Thoracic aorta (tissue), 2 donors: ENCODE data around the gene CPNE8. TPM values are rescaled to one million over a fixed set of nuclear protein-coding genes. Genes with fewer than 3 reads are reported as not detected.

Experiments used
- ATAC-seq: fragments of 150-250 bp; one replicate; pipeline ENCODE4 v1.8.0; 2017; ENCODE audit warnings: low read depth; ENCODE audit not compliant: insufficient number of reproducible peaks, low FRiP score
- DNase-seq: peaks from one replicate; pipeline ENCODE4 v3.0.0-alpha.2; 2020; ENCODE audit warnings: low spot score
- H3K27ac ChIP-seq, 2 donors: fragments of 200-600 bp; sonication (generic); 1 replicate in 1 of 2; 2 replicates in 1 of 2; pipeline ENCODE4 v1.5.1; 2016; ENCODE audit warnings: mild to moderate bottlenecking in 2 of 2, moderate library complexity in 2 of 2
- H3K27me3 ChIP-seq: fragments of 200-600 bp; sonication (generic); replicated peaks from 2 replicates; pipeline ENCODE4 v1.6.0; 2016; ENCODE audit warnings: mild to moderate bottlenecking; ENCODE audit not compliant: insufficient read depth
- H3K36me3 ChIP-seq: fragments of 200-600 bp; sonication (generic); one replicate; pipeline ENCODE4 v1.5.1; 2016
- H3K4me1 ChIP-seq, 2 donors: fragments of 200-600 bp; sonication (generic); 1 replicate in 1 of 2; 2 replicates in 1 of 2; pipeline versions ENCODE4 v1.5.1 to v1.6.0; 2016; ENCODE audit warnings: low read depth in 2 of 2, mild to moderate bottlenecking in 1 of 2; ENCODE audit not compliant: control insufficient read depth in 1 of 2
- H3K4me3 ChIP-seq: fragments of 200-600 bp; sonication (generic); 2 replicates; pipeline ENCODE4 v1.5.1; 2016; ENCODE audit warnings: mild to moderate bottlenecking
- H3K9me3 ChIP-seq: fragments of 200-600 bp; sonication (generic); 2 replicates; pipeline ENCODE4 v1.5.1; 2016
- total RNA-seq, 2 donors: library from RNA; depleted of rRNA; stranded (reverse); fragments of >200 nt; gene quantifications; one replicate each; pipeline versions ENCODE4 v1.1.0 to v1.2.3, GENCODE V29; 2016
- TF ChIP-seq, protein P1 (sequence below): fragments of 200-600 bp; sonication (generic); IDR thresholded peaks from one replicate; pipeline ENCODE4 v1.5.1; 2019; ENCODE audit warnings: antibody characterized with exemption

CPNE8 gene
- total RNA-seq, 2 donors from 2014 or later = 14.1 to 42.4 TPM

DNA sequence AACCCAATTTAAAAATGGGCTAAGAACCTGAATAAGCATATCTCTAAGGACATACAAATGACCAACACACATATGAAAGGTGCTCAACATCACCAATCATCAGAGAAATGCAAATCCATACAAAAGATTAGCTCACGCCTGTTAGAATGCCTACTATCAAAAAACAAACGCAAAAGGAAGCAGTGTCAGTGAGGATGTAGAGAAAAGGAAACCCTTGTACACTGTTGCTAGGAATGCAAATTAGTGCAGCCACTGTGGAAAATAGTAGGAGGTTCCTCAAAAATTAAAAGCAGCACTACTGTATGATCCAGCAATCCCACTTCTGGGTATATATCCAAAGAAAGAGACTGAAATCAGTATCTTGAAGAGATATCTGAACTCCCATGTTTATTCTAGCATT lies 133.0 kb downstream of the CPNE8 start:
- H3K27me3 ChIP-seq = no peaks in the 10 kb centered on the region
- no peak overlapping the region for H3K27ac ChIP-seq
- DNase-seq = no peak
- TF ChIP-seq, protein P1, sequence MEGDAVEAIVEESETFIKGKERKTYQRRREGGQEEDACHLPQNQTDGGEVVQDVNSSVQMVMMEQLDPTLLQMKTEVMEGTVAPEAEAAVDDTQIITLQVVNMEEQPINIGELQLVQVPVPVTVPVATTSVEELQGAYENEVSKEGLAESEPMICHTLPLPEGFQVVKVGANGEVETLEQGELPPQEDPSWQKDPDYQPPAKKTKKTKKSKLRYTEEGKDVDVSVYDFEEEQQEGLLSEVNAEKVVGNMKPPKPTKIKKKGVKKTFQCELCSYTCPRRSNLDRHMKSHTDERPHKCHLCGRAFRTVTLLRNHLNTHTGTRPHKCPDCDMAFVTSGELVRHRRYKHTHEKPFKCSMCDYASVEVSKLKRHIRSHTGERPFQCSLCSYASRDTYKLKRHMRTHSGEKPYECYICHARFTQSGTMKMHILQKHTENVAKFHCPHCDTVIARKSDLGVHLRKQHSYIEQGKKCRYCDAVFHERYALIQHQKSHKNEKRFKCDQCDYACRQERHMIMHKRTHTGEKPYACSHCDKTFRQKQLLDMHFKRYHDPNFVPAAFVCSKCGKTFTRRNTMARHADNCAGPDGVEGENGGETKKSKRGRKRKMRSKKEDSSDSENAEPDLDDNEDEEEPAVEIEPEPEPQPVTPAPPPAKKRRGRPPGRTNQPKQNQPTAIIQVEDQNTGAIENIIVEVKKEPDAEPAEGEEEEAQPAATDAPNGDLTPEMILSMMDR = no peak
- no peaks in the 10 kb centered on the region for H3K4me1 ChIP-seq
- no peak for ATAC-seq
- no peaks in the 10 kb centered on the region for H3K9me3 ChIP-seq
- no peaks in the 10 kb centered on the region for H3K36me3 ChIP-seq
- no peak overlapping the region for H3K4me3 ChIP-seq

DNA sequence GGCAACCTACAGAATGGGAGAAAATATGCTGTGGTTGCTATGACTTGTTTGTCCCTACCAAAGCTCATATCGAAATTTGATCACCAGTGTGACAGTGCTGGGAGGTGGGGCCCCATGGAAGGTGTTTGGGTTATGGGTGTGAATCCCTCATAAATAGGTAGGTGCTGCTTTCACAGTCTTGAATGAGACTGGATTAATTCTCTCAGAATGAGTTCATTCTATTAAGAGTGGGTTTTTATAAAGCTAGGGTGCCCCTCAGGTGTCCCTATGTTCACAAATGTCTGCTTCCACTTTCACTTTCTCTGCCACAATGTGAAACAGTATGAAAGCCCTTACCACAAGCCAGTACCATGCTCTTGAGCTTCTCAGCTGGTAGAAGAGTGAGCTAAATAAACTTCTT lies 133.5 kb downstream of the CPNE8 start:
- Histone ChIP-seq H3K36me3 (no peaks in the 10 kb centered on the region), H3K4me1 (no peaks in the 10 kb centered on the region), H3K9me3 (no peaks in the 10 kb centered on the region), H3K27me3 (no peaks in the 10 kb centered on the region), H3K4me3 (no peak overlapping the region), H3K27ac (no peak overlapping the region)
- DNase-seq = no peak
- ATAC-seq = no peak
- TF ChIP-seq, protein P1 = no peak

DNA sequence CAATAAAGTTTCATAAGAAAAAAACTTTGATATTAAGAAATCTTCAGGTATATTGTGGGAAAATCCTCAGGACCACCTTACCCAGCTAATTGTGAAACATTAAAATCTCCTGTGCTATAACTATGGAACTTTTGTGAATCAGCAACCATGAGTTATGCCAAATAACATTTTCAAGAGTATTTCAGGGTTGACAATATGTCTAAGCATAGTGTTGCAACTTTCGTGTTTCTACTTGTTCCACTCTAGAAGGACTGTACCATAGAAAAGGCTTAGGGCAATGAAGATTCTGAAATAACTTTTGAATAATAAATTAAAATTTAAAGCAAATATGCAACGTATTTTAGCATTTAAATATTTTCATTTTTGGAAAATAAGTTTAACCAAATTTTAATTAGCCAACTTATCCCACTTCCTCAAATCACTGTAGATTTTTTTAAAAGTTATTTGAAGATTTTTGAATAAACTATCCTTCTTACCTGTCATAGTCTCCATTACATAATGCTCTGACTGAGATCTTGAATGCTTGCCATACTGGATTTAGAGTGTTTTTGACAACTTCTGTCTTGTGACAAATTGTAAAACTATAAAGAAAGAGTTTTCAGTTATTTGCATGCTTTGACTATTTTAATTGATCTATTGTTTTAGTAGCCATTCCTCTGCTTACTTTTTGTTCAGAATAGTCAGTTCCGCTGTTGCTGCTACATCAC lies 143.6 kb downstream of the CPNE8 start:
- DNase-seq (no peak), ATAC-seq (no peak)
- Histone ChIP-seq H3K27ac (no peak overlapping the region), H3K4me1 (no peaks in the 10 kb centered on the region), H3K9me3 (no peaks in the 10 kb centered on the region), H3K4me3 (no peak overlapping the region), H3K36me3 (no peaks in the 10 kb centered on the region), H3K27me3 (no peaks in the 10 kb centered on the region)
- TF ChIP-seq, protein P1 = no peak

DNA sequence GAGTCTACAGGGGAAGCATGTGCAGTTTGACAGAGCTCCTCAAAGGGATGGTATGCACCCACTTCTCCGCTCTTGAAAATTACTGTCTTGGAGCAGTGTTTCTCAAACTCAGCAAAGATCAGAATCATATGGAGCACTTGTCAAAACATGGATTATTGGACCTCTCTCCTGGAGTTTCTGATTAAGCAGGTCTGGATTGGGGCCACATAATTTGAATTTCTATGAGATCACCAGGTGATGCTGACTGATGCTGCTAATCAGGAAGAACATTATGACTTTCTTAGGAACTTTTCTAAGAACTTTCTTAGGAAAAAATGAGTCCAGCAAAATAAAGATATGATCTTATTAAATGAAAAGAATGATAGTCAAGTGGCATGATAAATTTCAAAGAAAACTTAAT lies 144.3 kb downstream of the CPNE8 start:
- H3K27ac ChIP-seq = no peak overlapping the region
- DNase-seq (no peak), ATAC-seq (no peak)
- H3K36me3 ChIP-seq = no peaks in the 10 kb centered on the region
- no peaks in the 10 kb centered on the region for H3K4me1 ChIP-seq
- no peaks in the 10 kb centered on the region for H3K9me3 ChIP-seq
- TF ChIP-seq, protein P1 = no peak
- H3K4me3 ChIP-seq = no peak overlapping the region
- H3K27me3 ChIP-seq = no peaks in the 10 kb centered on the region

DNA sequence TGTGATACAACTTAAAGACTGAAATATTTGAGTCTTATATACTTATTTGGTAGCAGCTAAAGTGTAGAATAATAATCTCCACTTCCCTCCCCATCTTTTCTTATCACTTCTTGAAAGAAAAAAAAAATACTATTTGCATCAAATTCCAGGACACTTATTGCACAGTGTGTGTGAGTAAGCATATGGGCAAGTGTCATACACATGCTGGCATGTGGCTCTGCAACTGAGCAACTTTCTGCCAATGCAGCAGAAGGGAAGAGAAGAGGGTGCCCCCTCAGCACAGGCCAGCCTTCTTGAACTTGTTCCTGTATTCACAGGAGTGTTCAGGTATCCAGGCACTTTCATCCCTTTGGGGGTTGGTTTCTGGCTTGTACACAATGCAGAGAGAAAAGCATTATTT lies 145.8 kb downstream of the CPNE8 start:
- TF ChIP-seq, protein P1 = no peak
- Histone ChIP-seq H3K4me3 (no peak overlapping the region), H3K4me1 (no peaks in the 10 kb centered on the region), H3K27me3 (no peaks in the 10 kb centered on the region), H3K27ac (no peak overlapping the region), H3K9me3 (no peaks in the 10 kb centered on the region), H3K36me3 (no peaks in the 10 kb centered on the region)
- DNase-seq = no peak
- no peak for ATAC-seq
